Chondrocyte (in vitro differentiated cells): ENCODE results near the gene ZBTB34. TPM values are rescaled to one million over a fixed set of nuclear protein-coding genes. Genes with fewer than 3 reads are reported as not detected.

ENCODE experiments used
- DNase-seq: peaks from one replicate; pipeline ENCODE4 v3.0.0; 2021; ENCODE audit warnings: mixed read lengths, low spot score
- H3K27ac Mint-ChIP-seq: one replicate; pipeline ENCODE4 v1.8.0; 2021; ENCODE audit warnings: mild to moderate bottlenecking, moderate library complexity, mixed read lengths; ENCODE audit not compliant: unreplicated experiment
- H3K27me3 Mint-ChIP-seq: 2 replicates; pipeline ENCODE4 v1.8.0; 2021; ENCODE audit warnings: low read depth, mixed read lengths
- H3K36me3 Mint-ChIP-seq: 2 replicates; pipeline ENCODE4 v1.8.0; 2021; ENCODE audit warnings: low read depth, mixed read lengths
- H3K4me1 Mint-ChIP-seq: 2 replicates; pipeline ENCODE4 v1.8.0; 2021; ENCODE audit warnings: low read depth, mild to moderate bottlenecking, mixed read lengths
- H3K4me3 Mint-ChIP-seq: one replicate; pipeline ENCODE4 v1.8.0; 2021; ENCODE audit warnings: mild to moderate bottlenecking, moderate library complexity, mixed read lengths; ENCODE audit not compliant: unreplicated experiment
- H3K9me3 Mint-ChIP-seq: 2 replicates; pipeline ENCODE4 v1.8.0; 2021; ENCODE audit warnings: low read depth, mixed read lengths
- CTCF ChIP-seq: fragments of 200-600 bp; sonication (generic); IDR thresholded peaks from 2 replicates; pipeline ENCODE4 v1.5.0; 2021; ENCODE audit warnings: antibody characterized with exemption, mild to moderate bottlenecking, moderate library complexity
- total RNA-seq: library from RNA; stranded (reverse); gene quantifications from 3 replicates; pipeline ENCODE4 v1.2.1, GENCODE V29; 2021

Gene ZBTB34
- total RNA-seq, 1 donor from 2014 or later, result 16.2 TPM

- no peak for DNase-seq
- Mint-ChIP-seq H3K27me3 (peaks cover 3% of the 10 kb centered on the region), H3K9me3 (no peaks in the 10 kb centered on the region), H3K4me1 (peaks cover 10% of the 10 kb centered on the region), H3K36me3 (no peaks in the 10 kb centered on the region), H3K27ac (no peak overlapping the region), H3K4me3 (no peak overlapping the region)
- TF ChIP-seq CTCF, result no peak
Observed at GRCh38 chr9:126916909-126917308, 56.5 kb downstream of the ZBTB34 start.

- no peak for DNase-seq
- H3K27me3 Mint-ChIP-seq, result no peaks in the 10 kb centered on the region
- no peak overlapping the region for H3K4me3 Mint-ChIP-seq
- H3K27ac Mint-ChIP-seq, result no peak overlapping the region
- H3K4me1 Mint-ChIP-seq, result peaks cover 10% of the 10 kb centered on the region
- no peak for TF ChIP-seq CTCF
- no peaks in the 10 kb centered on the region for H3K9me3 Mint-ChIP-seq
- H3K36me3 Mint-ChIP-seq, result no peaks in the 10 kb centered on the region
Observed at GRCh38 chr9:126919193-126919592, 58.8 kb downstream of the ZBTB34 start.

GRCh38 chr9:126925876-126926275, 65.4 kb downstream of the ZBTB34 start:
- no peak overlapping the region for H3K4me3 Mint-ChIP-seq
- H3K27me3 Mint-ChIP-seq, result no peaks in the 10 kb centered on the region
- no peak for DNase-seq
- H3K9me3 Mint-ChIP-seq, result no peaks in the 10 kb centered on the region
- H3K36me3 Mint-ChIP-seq, result no peaks in the 10 kb centered on the region
- no peak overlapping the region for H3K27ac Mint-ChIP-seq
- no peaks in the 10 kb centered on the region for H3K4me1 Mint-ChIP-seq
- TF ChIP-seq CTCF, result no peak

- DNase-seq, result no peak
- Mint-ChIP-seq H3K27ac (no peak overlapping the region), H3K4me1 (no peaks in the 10 kb centered on the region), H3K27me3 (no peaks in the 10 kb centered on the region), H3K4me3 (no peak overlapping the region), H3K36me3 (no peaks in the 10 kb centered on the region), H3K9me3 (no peaks in the 10 kb centered on the region)
- no peak for TF ChIP-seq CTCF
Observed at GRCh38 chr9:126926364-126926763, 65.9 kb downstream of the ZBTB34 start.

- no peaks in the 10 kb centered on the region for H3K36me3 Mint-ChIP-seq
- no peak for TF ChIP-seq CTCF
- H3K9me3 Mint-ChIP-seq, result no peaks in the 10 kb centered on the region
- H3K4me3 Mint-ChIP-seq, result no peak overlapping the region
- no peak overlapping the region for H3K27ac Mint-ChIP-seq
- H3K4me1 Mint-ChIP-seq, result no peaks in the 10 kb centered on the region
- no peaks in the 10 kb centered on the region for H3K27me3 Mint-ChIP-seq
- no peak for DNase-seq
Observed at GRCh38 chr9:126927419-126927818, 67.0 kb downstream of the ZBTB34 start.
